Ureter (tissue), 1 donor: ENCODE data around the gene ARL15. TPM values are rescaled to one million over a fixed set of nuclear protein-coding genes. Genes with fewer than 3 reads are reported as not detected.

Source experiments
- DNase-seq: peaks from one replicate; pipeline ENCODE4 v3.0.0-alpha.2; 2020; ENCODE audit warnings: low spot score
- total RNA-seq: library from RNA; stranded (reverse); gene quantifications from one replicate; pipeline ENCODE4 v1.2.4, GENCODE V29; 2023
- donor health status: DM: yes; HTN: yes; CAD: no.

ARL15 gene
- total RNA-seq, 1 donor from 2014 or later = 48.0 TPM

DNA sequence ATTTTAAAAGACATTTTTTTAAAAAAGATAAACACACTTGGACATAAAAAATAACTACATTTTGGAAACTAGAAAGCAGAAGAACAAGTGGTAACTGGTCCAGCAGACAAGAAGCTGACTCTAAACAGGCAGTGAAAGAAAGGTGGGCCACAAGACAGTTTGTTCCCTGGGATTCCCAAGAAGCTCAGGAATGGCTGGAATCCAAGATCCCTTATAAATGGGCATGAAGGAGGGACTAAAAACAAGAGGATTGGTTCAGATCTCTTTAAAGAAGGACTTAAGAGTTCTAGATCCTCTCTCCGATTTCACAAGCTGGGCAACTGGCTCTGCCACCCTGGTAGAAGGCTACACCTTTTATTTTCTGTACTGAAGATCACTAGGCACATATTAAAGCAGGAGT lies 102.8 kb downstream of the ARL15 start:
- no peak for DNase-seq

DNA sequence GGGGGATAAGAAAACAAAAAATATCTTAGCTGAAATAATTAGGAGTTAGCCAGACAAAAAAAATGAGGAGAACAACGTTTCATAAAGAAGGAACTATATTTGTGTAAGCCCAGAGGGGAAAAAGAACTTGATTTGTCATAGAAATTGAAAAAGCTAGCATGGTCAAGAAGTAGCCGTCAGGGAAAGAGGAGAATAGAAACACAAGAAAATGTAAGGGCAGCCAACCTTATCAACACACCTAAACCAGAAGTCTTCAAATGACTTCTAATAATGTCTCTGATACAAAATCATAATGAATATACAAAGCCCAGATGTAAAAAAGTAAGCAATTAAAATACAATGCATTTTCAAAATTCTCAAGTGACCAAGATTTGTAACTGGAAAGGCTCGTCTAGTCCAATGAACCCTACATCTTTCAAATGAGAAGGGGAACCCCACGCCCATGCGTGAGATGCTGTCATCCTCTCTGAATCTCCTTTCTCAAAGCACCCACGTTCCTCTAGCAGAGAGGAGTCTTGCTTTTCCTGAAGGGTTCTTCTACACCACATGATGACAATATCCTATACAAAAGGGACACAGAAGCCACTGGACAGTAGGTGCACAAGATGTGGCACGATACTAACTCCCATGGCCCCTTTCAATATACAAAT lies 103.7 kb downstream of the ARL15 start:
- no peak for DNase-seq

DNA sequence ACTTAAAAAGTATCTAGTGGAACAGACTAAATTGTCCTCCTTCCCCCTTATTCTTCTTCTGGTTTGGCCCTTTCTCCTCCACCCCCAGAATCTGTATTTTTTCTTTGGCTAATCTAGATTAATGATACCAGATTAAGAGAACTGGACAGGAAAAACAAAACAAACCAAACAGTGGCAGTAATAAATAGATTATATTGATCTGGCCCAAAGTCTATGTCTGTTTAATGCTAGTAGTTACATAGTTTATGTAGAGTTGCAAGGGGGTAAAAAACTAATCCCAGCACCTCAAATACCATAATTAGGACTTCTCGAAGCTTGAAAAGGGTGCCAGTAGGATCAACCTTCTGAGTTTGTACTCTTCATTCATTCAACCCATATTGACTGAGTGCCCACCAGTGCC lies 104.5 kb downstream of the ARL15 start:
- DNase-seq = no peak

DNA sequence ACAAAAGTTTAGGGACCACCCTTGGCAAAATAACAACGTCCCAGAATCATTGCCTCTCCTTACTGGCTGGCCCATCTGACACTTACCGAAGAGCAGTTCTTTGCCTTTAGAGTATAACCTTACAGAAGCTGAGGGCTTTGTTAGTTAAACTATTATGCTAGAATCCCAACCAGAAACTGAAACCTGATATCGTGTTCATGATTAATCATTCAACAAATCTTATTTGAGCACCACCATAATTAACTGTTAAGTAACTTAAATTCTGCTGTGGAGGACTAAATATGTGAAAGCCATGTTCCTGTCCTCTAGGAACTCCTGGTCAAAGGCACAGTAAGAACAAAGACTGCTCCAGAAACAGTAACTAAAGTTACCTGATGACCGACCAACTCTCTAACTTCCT lies 104.9 kb downstream of the ARL15 start:
- DNase-seq = no peak

- DNase-seq = no peak
Observed at GRCh38 chr5:54197018-54197417, 113.4 kb downstream of the ARL15 start.

- DNase-seq = no peak
Observed at GRCh38 chr5:54195701-54196100, 114.7 kb downstream of the ARL15 start.

DNA sequence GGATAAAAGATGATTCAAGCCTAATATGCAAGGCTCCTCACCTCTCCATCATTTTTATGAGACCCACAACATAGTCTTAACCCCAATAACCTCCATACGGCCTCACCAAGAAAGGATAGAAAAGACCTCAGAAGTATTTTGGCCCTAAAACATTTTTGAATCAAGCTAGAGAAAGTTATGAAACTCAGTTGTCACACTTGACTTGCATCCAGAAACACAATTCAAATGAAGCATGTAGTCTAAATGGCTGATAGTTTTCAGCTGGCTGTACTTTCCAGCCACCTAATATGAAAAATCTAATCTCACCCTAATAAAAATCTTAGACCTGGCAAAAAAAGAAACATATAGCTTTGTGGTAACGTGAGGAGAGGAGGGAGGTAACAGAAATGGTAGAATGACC lies 116.1 kb downstream of the ARL15 start:
- DNase-seq = no peak

GRCh38 chr5:54187694-54188093 lies 122.7 kb downstream of the ARL15 start:
- DNase-seq = no peak

DNA sequence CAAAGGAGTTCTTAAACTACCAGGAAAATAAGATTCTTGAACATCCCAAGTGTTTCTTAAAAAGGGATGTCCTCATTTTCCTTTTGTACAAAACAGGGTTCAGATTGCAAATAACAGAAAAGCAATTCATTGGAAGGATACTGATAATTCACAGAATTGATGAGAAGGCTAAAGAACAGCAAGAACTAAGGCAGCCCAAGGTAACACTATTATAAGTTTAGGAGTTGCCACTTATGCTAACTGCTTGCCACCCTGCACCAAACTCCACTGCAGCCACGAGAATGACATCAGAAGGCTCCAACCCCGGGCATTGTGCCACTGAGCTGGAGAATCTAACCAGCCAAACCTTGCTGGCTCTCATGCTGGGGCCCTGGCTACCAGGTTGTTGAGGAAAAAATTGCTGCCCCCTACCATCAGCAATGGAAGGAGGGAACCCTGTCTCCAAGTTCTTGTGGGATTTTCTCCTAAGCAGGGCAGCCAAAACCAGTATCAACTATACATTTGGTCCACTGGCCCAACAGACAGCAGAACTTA lies 123.4 kb downstream of the ARL15 start:
- DNase-seq = no peak

GRCh38 chr5:54186108-54186507 lies 124.3 kb downstream of the ARL15 start:
- no peak for DNase-seq

DNA sequence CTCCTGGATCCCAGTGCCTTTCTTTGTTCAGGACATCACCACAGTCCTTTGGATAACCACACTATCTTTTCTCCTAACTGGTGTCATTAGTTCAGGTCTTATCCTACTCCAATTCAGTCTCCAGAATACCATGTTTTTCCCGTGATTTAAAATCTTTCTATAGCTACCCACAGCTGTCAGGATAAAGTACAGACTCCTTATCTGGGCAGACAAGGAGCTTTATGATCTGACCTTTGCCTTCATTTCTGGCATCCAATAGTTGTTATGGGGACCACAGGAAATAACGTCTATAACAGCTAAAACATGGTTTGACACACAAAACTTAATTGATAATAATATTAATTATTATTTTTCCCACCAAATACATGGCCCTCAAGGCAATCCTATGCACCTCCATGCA lies 125.6 kb downstream of the ARL15 start:
- DNase-seq = no peak

GRCh38 chr5:54180630-54181031 lies 129.7 kb downstream of the ARL15 start:
- DNase-seq = no peak

GRCh38 chr5:54178991-54179390 lies 131.4 kb downstream of the ARL15 start:
- no peak for DNase-seq

- DNase-seq = no peak
Observed at GRCh38 chr5:54178207-54178606, 132.2 kb downstream of the ARL15 start.

DNA sequence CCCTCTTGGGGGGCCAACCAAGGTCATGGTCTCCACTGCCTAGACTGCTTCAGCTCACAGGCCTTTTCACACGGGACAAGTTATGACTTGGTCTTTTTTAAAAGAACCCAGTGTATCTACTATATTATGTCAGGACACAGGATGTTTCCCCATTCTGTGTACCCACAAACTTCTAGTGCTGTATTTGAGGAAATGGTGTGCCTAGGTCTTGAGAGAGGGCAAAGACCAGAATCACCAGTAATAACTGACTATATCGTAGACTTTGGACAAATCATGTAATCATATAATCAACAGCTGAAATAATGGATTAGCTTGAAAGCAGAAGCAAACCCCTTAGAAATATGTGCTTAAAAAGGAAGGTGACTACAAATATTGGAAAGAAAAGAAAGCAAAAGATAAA lies 133.3 kb downstream of the ARL15 start:
- no peak for DNase-seq

- no peak for DNase-seq
Observed at GRCh38 chr5:54176066-54176830, 134.1 kb downstream of the ARL15 start.

DNA sequence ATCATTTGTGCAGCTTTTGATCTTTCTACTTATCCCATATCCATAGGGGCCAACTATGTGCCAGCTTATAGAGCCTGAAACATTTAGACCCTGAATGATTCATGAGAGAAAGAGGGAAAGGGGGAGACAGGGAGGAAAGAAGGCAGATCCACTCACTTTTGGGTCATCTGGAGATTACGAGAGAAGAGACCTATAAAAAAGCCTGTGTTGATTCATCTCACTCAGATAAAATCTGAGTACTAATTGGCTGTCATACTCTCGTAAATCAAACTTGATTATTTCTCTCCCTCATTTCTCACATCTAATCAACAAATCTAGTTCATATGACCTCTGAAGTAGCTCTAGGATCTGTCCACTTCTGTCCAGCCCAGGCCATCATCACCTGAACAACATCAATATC lies 137.1 kb downstream of the ARL15 start:
- DNase-seq = no peak

DNA sequence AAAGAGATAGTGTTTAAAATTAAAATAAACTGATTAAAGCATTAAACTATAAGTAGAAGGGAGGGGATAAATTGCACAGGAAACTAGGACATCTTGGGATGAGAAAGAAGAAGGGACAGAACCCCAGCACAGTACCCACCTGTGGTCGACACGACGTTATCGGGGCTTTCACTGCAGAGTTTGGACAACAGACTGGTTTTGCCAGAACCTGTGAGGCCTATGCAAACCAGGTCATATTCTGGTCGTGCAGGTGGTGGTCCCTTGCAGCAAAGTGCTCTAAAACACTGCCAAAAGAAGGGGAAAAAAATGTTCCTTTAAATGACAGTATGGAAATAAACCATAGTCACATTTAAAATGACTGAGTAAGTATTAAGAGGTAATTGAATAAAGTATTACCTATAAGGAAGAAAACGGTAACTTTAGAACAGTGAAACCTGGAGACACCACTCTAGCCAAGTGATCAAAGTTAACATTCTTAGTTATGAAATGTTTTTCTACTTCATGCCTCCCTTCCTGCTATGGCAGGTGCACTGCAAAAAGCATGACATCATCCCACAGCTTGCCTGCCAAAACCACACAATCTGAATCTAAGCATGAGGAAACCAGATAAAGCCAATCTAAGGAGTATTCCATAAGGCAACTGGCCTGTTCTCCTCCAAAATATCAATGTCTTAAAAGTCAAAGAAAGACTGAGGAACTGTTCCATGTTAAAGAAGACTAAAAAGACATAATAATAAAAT lies 138.6 kb downstream of the ARL15 start:
- DNase-seq = no peak

- DNase-seq = no peak
Observed at GRCh38 chr5:54165687-54166086, 144.7 kb downstream of the ARL15 start.

- DNase-seq = no peak
Observed at GRCh38 chr5:54162184-54162583, 148.2 kb downstream of the ARL15 start.

DNA sequence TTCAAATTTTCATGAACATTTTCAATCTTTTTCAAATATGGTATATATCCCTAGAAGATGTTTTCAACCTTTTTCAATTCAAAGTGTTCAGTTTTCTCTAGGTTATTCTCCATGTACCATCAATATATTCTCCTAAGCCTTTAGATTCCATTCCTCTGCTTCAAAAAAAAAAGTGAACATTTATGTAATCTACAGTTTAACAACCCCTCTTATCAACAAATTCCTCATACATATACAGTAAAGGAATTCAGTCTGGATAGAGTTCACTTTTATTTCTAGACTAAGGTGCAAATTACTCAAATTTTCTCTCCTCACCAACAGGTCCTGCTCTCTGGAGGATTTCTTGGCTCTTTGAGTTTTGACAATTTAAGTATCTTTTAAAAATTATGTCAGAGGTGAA lies 150.0 kb downstream of the ARL15 start:
- DNase-seq = no peak

GRCh38 chr5:54159893-54160195 lies 150.5 kb downstream of the ARL15 start:
- DNase-seq = no peak
